ENCODE data around the gene PLA2G3. TPM values are rescaled to one million over a fixed set of nuclear protein-coding genes. Genes with fewer than 3 reads are reported as not detected.

PLA2G3 gene
- polyA plus RNA-seq, 2 of the 4 experiments (the other 2 are of a cell fraction) = not detected

GRCh38 chr22:31133911-31134310 lies 6.4 kb downstream of the PLA2G3 start:
- Histone ChIP-seq H3K9me3 (no peaks in the 10 kb centered on the region), H3K4me3 (no peak overlapping the region), H3K27ac (no peak overlapping the region), H3K4me2 (no peak overlapping the region), H3K4me1 (no peaks in the 10 kb centered on the region)
- ATAC-seq = no peak
- CTCF ChIA-PET = interaction anchor here (0.8 to 2.8 kb wide), 2 partner anchors 15 to 26 kb away, joined by 3 to 15 read pairs; partner anchors contain the start of gene SELENOM
- no peak for DNase-seq (ENCODE audit: low read depth in 1 of 2, low spot score in 1 of 2)
- 95% methylated on average over 3 of the region's 19 CpGs for WGBS (ENCODE audit: missing lambda C conversion rate)
- TF ChIP-seq NPAS2 (CRISPR knock-in tag; IDR thresholded peaks at IDR 0.05; ENCODE audit: borderline replicate concordance) (no peak), BHLHE40 (IDR thresholded peaks at IDR 0.05; ENCODE audit: low read depth, low read length) (no peak)
- FAIRE-seq = no peak
- POLR2A ChIA-PET = no interaction called here

- WGBS (ENCODE audit: missing lambda C conversion rate) = 87% methylated on average over 2 of the region's 2 CpGs
- H3K9me3 ChIP-seq = no peaks in the 10 kb centered on the region
- CTCF ChIA-PET = no interaction called here
- H3K27ac ChIP-seq = no peak overlapping the region
- POLR2A ChIA-PET = no interaction called here
- no peaks in the 10 kb centered on the region for H3K4me1 ChIP-seq
- FAIRE-seq (no peak), DNase-seq (ENCODE audit: low read depth in 1 of 2, low spot score in 1 of 2) (no peak), ATAC-seq (no peak)
- no peak for TF ChIP-seq RARB (CRISPR knock-in tag; IDR thresholded peaks at IDR 0.05)
- no peak for TF ChIP-seq POLR2AphosphoS2 (conservative IDR thresholded peaks at IDR 0.05; ENCODE audit: low read length)
- no peak for TF ChIP-seq BCL3 (IDR thresholded peaks at IDR 0.05)
- TF ChIP-seq CBX8 (IDR thresholded peaks at IDR 0.05) = no peak
- no peak for TF ChIP-seq MAX (IDR thresholded peaks at IDR 0.05)
- TF ChIP-seq E2F6 (IDR thresholded peaks at IDR 0.05; ENCODE audit: borderline replicate concordance, low read depth) = no peak
- TF ChIP-seq FOXS1 (CRISPR knock-in tag; IDR thresholded peaks at IDR 0.05) = no peak
- no peak for TF ChIP-seq RFX5 (IDR thresholded peaks at IDR 0.05)
- no peak for TF ChIP-seq NPAS2 (CRISPR knock-in tag; IDR thresholded peaks at IDR 0.05; ENCODE audit: borderline replicate concordance)
- TF ChIP-seq EHMT2 (IDR thresholded peaks at IDR 0.05; ENCODE audit: low read depth) = no peak
- no peak for TF ChIP-seq ZNF302 (CRISPR knock-in tag; IDR thresholded peaks at IDR 0.05)
- TF ChIP-seq MYC (IDR thresholded peaks at IDR 0.05; ENCODE audit: borderline replicate concordance, low read length) = no peak
- no peak for TF ChIP-seq ZFP36 (IDR thresholded peaks at IDR 0.05; ENCODE audit: borderline replicate concordance, partially characterized antibody)
- H3K4me2 ChIP-seq = no peak overlapping the region
- H3K4me3 ChIP-seq = no peak overlapping the region
Measured at GRCh38 chr22:31130873-31131272, 9.4 kb downstream of the PLA2G3 start.

GRCh38 chr22:31128156-31128555 lies 12.2 kb downstream of the PLA2G3 start:
- FAIRE-seq (no peak), ATAC-seq (no peak), DNase-seq (ENCODE audit: low read depth in 1 of 2, low spot score in 1 of 2) (no peak)
- no peak for TF ChIP-seq SREBF2 (IDR thresholded peaks at IDR 0.05)
- no peak for TF ChIP-seq REST (IDR thresholded peaks at IDR 0.05)
- no peak for TF ChIP-seq FOSB (CRISPR knock-in tag; IDR thresholded peaks at IDR 0.05)
- TF ChIP-seq POLR2A (IDR thresholded peaks at IDR 0.05; ENCODE audit: low read length) = no peak
- TF ChIP-seq EHMT2 (IDR thresholded peaks at IDR 0.05; ENCODE audit: low read depth) = no peak
- TF ChIP-seq USF2 (IDR thresholded peaks at IDR 0.05) = no peak
- no peak for TF ChIP-seq MAZ (IDR thresholded peaks at IDR 0.05; ENCODE audit: borderline replicate concordance, low read depth, low read length)
- no peak for TF ChIP-seq CBX2 (IDR thresholded peaks at IDR 0.05; ENCODE audit: borderline replicate concordance, low read depth)
- TF ChIP-seq BHLHE40 (IDR thresholded peaks at IDR 0.05; ENCODE audit: low read depth, low read length) = no peak
- no peak for TF ChIP-seq CBX8 (IDR thresholded peaks at IDR 0.05)
- no peak for TF ChIP-seq NR3C1 (IDR thresholded peaks at IDR 0.05)
- no peak for TF ChIP-seq RAD21 (conservative IDR thresholded peaks at IDR 0.05 in 1 of 2, IDR thresholded peaks at IDR 0.05 in 1 of 2)
- no peak for TF ChIP-seq E2F6 (IDR thresholded peaks at IDR 0.05; ENCODE audit: borderline replicate concordance, low read depth)
- TF ChIP-seq ATOH8 (CRISPR knock-in tag; IDR thresholded peaks at IDR 0.05; ENCODE audit: low read depth) = no peak
- no peak overlapping the region for H3K4me2 ChIP-seq
- ChIA-PET CTCF (interaction anchor here (0.8 to 2.0 kb wide), 3 partner anchors 12 to 20 kb away, joined by 3 to 7 read pairs (median 4); partner anchors contain the start of genes PLA2G3 and SELENOM), POLR2A (interaction anchor here (0.5 kb wide), 1 partner anchor 74 kb away, joined by 3 read pairs; no protein-coding TSS in a partner anchor)
- H3K4me1 ChIP-seq = peaks cover 5% of the 10 kb centered on the region; the same call in 1 of the 3 replicates
- H3K4me3 ChIP-seq = no peak overlapping the region
- 82% methylated on average over 7 of the region's 7 CpGs for WGBS (ENCODE audit: missing lambda C conversion rate)
- H3K9me3 ChIP-seq = no peaks in the 10 kb centered on the region
- no peak overlapping the region for H3K27ac ChIP-seq

All from A549 (cell line).